HG03280 (cell line): ENCODE measurements around the gene SPAG16.
"Not testable (repeated sequence)": the region's sequence is repeated elsewhere in the genome, so short reads cannot be mapped to it uniquely, and the experiment has no call there.

Experiments used
- ATAC-seq: cut with Tn5 transposase; IDR thresholded peaks from one replicate; pipeline ENCODE4 v1.9.1; 2021; ENCODE audit warnings: mild to moderate bottlenecking, moderate library complexity; ENCODE audit not compliant: unreplicated experiment

The SPAG16 gene

DNA sequence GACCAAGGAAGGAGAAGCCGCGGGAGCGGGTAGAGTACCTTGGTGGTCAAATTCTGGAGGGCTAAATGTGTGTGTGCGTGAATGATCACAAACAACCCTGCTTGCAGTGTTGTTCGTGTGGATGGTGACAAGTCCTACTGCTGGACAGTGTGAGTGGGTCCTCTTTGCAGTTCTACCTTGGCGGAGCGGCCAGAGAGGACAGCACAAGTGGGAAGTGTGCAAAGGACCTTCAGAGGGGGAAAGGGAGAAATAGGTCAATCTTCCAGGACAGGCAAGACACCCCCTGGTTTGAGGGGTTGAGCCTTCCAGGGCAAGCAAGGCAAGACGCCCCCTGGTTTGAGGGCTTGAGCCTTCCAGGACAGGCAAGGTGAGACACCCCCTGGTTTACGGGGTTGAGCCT, 122.8 kb downstream of the SPAG16 start:
- not testable (repeated sequence) for ATAC-seq

DNA sequence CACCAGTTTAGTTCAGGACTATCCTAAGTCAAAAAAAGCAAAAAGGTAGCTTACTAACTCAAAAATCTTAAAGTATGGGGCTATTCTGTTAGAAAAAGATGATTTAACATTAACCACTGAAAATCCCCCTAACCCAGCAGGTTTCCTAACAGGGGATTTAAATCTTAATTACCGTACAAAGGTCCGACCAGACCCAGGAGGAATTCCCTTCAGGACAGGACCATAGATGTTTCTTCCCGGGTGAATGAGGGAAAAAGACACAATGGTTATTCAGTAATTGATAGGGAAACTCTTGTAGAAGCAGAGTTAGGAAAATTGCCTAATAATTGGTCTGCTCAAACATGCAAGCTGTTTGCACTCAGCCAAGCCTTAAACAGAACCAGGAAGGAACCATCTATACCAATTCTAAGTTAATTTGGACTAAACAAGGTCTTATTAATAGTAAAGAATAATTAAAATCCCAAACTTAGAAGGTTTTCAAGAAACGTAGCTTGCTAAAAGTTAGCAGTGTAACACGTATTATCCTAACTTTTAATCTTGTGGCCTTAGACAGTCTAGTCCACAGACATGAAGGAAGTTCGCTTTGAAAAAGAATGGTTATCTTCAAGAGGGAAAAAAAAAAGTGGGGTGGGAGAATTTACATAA, 124.3 kb downstream of the SPAG16 start:
- ATAC-seq, result not testable (repeated sequence)

DNA sequence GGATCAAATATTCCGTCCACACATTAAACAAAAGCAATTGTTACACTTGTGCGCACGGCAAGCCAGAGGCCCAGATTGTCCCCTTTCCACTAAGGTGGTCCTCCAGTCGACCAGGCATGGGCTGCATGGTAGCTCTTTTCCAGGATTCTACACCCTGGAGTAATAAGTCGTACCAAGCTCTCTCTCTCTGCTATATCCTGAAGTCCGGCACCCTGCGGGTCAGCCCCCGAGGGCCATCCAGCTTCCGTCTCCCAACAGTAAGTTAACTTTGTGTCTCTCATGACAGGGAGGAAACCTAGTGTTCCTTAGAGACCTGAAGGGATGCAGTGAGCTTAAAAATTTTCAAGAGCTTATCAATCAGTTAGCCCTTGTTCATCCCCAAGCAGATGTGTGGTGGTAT, 126.4 kb downstream of the SPAG16 start:
- ATAC-seq, result not testable (repeated sequence)

DNA sequence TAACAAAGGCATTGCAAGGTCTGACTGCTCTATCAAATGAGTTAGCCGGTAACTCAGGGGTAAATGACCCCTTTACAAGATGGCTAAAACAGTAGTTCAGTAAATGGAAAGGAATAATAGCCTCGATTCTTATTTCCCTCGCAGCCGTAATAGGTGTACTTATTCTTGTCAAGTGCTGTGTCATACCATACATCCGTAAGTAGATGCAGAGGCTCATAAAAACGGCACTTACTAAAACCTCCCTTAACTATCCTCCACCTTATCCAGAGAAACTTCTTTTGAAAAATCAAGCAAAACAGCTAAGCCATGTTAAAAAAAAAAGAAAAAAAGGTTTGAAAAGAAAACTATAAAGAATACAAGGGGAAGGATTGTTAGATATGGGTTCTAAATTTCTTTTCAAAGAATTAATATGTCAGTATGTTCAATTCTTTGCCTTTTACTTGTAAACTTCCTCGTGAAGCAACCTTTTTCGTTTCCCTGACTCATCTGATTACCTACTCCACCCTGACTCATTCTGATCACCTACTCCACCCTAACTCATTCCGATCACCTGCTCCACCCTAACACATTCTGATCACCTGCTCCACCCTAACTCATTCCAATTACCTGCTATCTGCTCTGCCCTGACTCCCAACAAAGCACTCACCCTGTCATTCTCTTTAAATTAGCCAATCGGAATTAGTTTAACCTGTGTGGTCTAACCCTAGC, 127.5 kb downstream of the SPAG16 start:
- no peak for ATAC-seq

DNA sequence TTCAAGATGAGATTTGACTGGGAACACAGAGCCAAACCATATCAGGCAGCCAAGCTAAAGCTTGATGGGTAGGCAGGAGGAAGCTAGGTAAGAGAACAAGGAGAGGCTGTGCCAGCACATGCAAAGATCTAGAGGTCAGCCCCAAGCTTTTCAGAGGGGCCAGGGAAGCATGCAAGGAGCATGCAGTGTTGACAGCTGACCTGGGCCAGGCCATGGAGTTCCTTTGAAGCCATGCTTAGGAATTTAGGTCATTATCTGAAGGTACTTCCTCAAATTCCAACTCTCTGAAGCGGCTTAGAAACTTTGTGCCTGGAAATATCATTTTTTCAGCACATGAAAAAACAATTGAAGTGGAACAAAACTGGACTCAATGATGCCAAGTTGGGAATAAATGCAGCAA, 130.8 kb downstream of the SPAG16 start:
- no peak for ATAC-seq

DNA sequence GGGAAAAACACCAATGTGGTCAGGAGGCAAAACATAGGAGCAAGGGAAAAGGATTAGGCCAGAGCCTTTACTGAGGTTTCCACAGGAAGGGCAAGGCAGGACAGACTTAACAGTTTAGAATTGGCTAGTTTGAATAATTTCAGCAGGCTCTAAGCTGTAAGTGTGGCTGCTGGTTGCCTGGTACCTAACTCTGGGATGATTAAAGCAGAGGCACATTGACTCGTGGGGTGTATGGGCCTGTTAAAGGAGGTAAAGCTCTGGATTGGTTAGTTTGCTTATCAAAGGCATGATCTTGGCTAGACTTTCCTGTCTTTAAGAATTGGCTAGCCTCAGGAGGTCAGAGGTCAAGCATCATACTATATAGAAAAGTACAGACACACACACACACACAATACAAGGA, 132.6 kb downstream of the SPAG16 start:
- ATAC-seq, result no peak

DNA sequence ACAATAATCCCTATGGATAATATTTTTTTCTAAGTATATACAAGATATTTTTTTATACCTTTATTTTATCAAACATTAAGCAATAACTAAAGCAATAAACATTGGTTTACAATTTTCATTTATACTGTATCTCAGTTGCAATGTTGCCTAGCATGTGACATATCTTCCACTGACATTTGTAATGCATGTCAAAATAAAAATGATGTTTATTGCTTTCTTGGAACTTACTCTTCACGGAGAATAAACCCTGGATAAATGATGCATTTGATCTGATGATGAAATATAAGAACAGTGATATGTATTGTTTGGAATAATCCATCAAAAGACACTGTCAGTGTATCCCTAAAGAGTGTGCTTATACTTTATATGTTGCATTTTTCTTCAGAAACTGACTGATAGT, 135.7 kb downstream of the SPAG16 start:
- ATAC-seq, result no peak

DNA sequence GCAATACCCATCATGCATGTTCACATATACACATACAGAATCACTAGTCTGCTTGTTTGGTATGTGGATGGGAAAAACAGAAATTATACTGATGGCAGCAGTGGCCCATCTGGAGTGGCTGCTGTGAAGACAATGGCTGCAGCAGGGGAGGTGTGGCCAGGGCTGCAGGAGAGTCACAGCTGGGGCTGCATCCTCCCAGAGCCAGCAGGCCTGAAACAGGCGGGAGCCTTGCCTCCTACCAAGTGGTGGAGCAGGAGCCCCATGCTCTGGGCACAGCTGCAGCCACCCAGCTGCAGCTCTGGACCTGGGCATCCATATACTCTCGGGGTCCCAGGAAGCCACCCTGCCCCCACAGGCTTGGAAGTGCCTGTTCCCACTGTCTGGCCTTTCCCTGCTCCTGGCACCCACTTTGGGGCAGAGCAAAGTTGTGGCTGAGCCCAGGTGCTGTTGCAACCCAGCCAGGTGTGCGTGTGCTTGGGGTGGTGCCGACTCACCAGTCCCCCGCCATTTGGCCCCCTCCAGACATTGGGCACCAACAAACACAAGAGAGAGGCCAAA, 136.6 kb downstream of the SPAG16 start:
- ATAC-seq, result no peak

DNA sequence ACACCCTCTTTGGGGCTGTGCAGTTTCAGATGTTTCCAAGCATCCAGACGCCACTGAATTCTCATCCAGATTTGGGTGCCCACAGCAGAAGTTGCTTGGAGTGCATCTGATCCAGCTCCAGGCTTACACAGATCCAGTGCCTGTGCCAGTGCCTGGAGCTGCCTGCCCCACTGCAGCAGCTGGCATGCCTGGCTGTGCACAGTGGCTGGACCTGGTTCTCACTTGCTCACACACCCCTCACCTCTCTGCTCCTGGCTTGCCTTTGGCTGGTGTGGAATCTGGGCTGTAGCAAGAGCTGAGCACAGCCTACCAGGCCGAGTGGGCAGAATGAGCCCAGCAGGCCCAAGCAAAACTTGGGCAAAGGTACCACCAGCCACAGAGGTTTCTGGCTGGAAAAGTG, 137.9 kb downstream of the SPAG16 start:
- ATAC-seq, result no peak

DNA sequence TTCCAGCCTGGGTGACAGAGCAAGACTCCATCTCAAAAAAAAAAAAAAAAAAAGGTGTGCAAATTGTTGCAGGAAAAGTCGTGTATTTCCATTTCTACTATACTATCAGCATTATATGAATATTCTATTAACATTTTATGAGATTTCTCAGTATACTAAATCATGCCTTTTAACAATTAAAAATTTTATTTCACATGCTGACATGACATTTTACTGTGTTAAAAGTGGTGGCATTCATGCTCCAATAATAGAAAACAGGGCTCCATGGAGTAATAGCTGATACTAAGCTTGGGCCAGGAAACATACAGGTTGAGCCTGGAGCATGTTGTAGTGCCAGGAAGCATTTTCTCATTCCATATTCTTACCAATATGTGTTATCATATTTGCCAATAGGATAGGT, 141.4 kb downstream of the SPAG16 start:
- no peak for ATAC-seq

DNA sequence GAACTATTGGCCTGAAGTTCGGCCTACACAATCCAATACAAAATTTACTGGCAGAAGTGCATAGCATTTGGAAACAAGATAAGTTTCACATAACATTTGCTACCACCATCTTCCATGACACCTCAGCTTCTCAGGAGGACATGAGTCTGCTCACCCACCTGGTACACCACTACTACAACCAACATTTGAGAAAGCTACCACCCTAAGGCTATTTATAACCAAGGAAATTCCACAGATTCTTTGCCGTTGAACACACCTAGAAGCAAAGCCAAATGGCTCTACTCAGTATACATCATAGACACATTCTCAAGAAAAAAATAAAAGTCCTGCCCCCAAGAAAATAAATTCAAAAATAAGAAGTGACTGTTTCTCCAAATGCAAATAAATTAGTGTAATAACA, 145.3 kb downstream of the SPAG16 start:
- ATAC-seq, result no peak

DNA sequence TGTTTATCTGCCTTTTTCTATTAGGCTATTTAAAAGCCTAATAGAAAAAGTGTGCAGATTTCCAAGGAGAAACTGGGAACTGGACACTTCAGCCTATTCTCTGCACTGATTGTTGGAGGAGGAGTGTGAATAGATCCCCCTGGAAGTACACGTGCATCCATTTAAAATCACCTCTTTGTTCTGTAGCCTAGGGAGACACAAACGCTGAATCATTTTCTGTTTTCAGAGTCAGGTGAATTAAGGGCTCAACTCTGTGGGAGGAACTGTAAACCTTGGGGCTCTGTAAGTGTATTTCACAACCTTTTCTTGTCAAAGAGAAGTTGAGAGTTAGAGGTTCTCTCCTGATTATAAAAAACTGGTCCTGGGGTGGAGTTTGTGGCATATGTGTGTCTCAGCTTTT, 159.7 kb downstream of the SPAG16 start:
- ATAC-seq, result no peak

DNA sequence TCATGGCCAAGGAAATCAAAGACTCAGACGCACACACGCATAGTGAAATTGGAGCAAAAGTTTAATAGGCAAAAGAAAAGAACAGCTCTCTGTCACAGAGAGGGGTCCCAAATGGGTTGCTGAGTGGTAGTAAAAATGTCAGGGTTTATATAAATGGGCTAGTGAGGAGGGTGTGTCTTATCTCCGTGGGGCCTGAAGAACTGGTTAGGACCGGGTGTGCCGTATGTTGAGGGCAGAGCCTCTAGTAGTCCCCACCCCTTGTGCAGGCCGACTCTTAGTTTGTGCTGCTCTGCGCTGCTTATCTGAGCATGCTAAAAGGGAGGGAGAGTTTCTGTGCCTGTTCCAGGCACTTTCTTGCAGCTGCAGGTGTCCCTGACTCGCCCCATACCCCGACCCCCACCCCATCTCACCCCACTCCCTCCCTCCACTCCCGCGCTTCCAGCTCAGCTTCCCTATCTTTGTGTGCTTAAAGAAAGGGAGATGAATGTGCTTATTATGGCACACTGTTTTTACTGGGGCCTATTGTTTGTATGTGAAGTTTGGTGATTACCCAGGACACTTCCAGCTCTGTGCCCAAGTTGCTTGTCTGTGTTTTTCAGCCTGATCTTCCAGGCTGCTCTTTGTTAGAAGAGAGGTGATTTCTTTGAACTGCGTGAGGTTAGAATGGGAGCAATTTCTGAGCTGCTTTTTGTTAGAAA, 167.4 kb downstream of the SPAG16 start:
- ATAC-seq, result no peak

DNA sequence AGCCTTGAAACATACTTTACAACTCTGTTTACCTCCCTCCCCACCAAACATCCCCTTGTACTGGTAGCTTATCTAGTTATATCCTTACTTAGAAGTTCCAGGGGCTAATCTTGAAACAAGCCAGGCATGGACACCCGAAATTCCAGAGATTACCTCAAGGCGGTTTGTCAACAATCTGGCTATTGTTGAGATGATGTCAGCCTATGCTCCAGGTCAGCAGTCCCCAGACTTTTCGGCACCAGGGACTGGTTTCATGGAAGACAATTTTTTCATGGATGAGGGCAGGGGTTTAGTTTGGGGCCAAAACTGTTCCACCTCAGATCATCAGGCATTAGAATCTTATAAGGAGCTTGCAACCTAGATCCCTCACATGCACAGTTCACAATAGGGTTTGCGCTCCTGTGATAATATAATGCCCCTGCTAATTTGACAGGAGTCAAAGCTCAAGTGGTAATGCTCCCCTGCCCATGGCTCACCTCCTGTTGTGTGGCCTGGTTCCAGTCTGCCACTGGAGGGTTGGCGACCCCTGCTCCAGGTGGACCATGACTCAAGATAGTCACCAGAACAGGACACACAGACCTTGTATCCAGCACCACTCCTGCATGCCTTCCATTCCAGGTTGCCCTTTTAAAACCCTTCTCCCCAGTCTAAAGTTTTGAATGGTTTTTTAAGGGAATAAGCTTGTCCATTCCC, 171.2 kb downstream of the SPAG16 start:
- ATAC-seq, result no peak

DNA sequence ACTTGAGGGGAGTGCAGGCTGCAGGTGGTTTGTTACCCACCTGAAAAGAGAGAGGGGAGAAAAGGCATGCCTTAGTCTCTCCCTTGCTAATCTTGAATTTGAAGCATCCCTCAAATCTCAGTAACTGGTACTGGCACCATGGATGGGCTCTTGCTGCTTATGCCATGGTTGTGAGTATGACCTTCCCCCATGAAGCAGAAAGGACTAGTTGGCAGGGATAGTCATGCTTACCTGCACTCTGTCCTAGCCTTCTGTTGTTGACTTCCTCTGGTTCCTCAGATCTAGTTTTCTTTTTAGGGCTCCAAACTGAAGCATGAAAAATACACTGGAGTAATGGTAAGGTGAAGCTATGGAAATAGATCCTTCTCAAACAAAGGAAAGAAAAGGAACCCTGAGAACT, 191.2 kb downstream of the SPAG16 start:
- no peak for ATAC-seq

DNA sequence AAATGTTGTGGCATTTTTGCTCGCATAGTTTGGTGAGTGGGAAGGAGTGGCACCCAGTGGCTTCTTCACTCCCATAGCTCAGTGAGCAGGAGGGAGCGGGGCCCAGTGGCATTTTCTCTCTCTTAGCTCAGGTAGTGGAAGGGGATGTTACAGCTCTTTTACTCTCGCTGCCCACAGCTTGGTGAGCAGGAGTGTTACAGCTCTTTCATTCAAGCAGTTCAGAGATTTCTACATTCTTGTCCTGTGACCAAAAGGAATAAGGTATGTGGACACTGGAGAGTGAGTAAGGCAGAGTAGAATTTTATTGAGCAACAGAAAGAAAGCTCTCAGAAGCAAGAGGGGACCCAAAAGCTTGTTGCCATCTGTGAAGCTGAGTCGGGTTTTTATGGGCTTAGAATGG, 192.4 kb downstream of the SPAG16 start:
- no peak for ATAC-seq

DNA sequence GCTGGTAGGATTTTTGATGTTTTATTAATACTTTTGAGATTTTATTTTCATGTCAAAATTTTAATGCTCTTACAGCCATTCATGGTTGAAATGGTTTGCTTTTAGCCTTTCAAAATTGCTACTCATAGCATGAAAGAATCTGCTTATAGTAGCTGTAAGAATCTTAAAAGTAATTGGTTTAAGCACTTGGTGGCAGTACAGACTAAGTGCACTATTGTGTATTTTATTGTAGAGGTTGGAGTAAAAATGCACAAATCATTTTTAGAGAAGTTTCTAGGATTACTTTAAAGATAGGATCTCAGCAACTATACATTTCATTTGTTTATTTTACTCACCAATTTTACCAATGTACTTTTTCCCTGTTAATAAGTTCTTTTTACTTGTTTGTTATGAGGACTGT, 205.8 kb downstream of the SPAG16 start:
- no peak for ATAC-seq

DNA sequence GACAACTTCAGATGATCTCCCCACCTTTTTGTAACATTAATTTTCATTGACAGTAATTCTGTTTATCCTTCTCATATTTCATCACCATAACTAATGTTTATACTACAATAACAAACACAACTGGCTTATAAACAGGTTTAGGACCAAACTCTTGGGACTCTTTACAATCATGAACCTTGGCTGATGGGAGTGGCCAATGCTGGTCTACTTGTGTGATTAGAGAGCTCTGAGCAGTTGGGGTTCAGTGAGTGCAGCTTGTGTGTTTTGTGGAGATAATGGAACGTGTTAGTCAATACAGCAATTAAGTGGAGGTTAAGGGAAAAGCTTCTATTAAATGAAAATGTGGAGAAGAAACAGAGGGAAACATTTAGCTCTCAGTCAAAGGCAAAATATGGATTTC, 207.1 kb downstream of the SPAG16 start:
- no peak for ATAC-seq

DNA sequence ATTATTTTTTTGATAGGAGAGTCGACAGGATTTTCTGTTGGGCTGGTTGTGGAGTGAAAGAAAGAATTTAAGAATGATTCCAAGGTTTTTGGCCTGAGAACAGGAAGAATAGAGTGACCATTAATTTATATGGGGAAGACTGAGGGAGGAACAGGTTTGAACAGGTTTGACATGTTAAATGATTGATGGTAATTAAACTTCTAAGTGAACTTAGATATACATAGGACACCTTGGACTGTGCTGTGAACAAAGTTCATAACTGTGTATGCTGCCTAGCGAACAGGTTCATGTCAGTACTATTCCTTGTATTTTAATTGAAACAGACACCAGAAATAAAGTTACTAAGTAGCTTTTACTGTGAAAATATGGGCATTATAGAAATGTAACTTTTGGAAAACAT, 212.0 kb downstream of the SPAG16 start:
- ATAC-seq, result no peak

DNA sequence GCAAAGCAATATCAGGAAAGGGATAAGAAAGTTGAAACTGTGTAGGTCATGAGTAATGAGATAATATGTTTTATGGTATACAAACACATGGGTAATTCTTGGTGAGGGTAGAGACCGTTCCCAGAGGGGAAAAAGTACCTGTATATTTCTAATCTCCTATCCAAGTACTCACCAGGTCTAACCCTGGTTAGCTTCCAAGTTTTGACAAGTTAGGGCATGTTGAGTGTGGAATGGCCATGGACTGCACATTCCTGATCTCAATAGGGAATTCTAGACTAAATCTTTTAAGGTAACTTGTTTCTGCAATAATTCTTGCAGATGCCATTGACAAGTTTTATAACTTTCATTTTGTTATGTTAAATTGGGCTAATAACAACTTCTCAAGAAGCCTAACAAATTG, 216.6 kb downstream of the SPAG16 start:
- no peak for ATAC-seq

DNA sequence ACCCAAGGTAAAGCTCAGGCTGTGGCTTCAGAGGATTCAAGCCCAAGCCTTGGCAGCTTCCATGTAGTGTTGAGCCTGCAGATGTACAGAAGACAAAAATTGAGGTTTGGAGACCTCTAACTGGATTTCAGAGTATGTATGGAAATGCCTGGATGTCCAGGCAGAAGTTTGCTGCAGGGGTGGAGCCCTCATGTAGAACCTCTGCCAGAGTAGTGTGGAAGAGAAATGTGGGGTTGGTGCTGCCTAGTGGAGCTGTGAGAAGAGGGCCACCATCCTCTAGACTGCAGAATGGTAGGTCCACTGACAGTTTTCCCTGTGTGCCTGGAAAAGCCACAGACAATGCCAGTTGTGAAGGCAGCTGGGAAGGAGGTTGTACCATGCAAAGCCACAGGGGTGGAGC, 239.9 kb downstream of the SPAG16 start:
- ATAC-seq, result no peak
